RCC 7860 (cell line): ENCODE data around the gene SAP30BP.

Source experiments
- DNase-seq: peaks from one replicate; pipeline ENCODE4 v3.0.0-alpha.2; 2015; ENCODE audit warnings: low spot score
- FAIRE-seq: peaks from 2 replicates; lab custom pipeline; 2012; peaks lifted over from hg19 to GRCh38; lab: Jason Lieb, UNC

The SAP30BP gene

GRCh38 chr17:75666959-75667790 is at the start of gene SAP30BP, which contains the start of gene RECQL5:
SAP30BP (plus strand) TSS chr17:75667338; CDS start chr17:75667373, 35 bp downstream.
RECQL5 (minus strand) TSS chr17:75667154; CDS start chr17:75666557, 597 bp downstream.
- DNase-seq (peak; percentile 94), FAIRE-seq (peak; percentile 92)

- no peak for FAIRE-seq
Observed at GRCh38 chr17:75617675-75618074, 49.5 kb upstream of the SAP30BP start.

GRCh38 chr17:75619506-75620431 is 47.4 kb upstream of the SAP30BP start:
- DNase-seq (peak; percentile 5), FAIRE-seq (no peak)

More at GRCh38 chr17:75617675-75618074, 49.5 kb upstream of the SAP30BP start:
- no peak for DNase-seq

- no peak for FAIRE-seq
- no peak for DNase-seq
Observed at GRCh38 chr17:75621489-75621888, 45.6 kb upstream of the SAP30BP start.

GRCh38 chr17:75622076-75622475 is 45.1 kb upstream of the SAP30BP start:
- DNase-seq (no peak), FAIRE-seq (no peak)

- no peak for FAIRE-seq
- no peak for DNase-seq
Observed at GRCh38 chr17:75622771-75623273, 44.3 kb upstream of the SAP30BP start.

- DNase-seq, result no peak
- no peak for FAIRE-seq
Observed at GRCh38 chr17:75623386-75623785, 43.8 kb upstream of the SAP30BP start.

GRCh38 chr17:75624021-75624420 is 43.1 kb upstream of the SAP30BP start:
- DNase-seq (no peak), FAIRE-seq (no peak)

GRCh38 chr17:75624714-75625345 is 42.3 kb upstream of the SAP30BP start:
- FAIRE-seq (no peak), DNase-seq (no peak)

- FAIRE-seq (no peak), DNase-seq (no peak)
Observed at GRCh38 chr17:75625813-75626486, 41.2 kb upstream of the SAP30BP start.

GRCh38 chr17:75626496-75627038 is 40.6 kb upstream of the SAP30BP start:
- FAIRE-seq, result no peak
- no peak for DNase-seq

- FAIRE-seq, result no peak
- DNase-seq, result no peak
Observed at GRCh38 chr17:75627094-75627493, 40.0 kb upstream of the SAP30BP start.

- FAIRE-seq, result no peak
- no peak for DNase-seq
Observed at GRCh38 chr17:75628425-75628824, 38.7 kb upstream of the SAP30BP start.

- no peak for DNase-seq
- no peak for FAIRE-seq
Observed at GRCh38 chr17:75629157-75629556, 38.0 kb upstream of the SAP30BP start.

GRCh38 chr17:75630071-75630917 is 36.8 kb upstream of the SAP30BP start:
- FAIRE-seq, result no peak
- no peak for DNase-seq

- no peak for FAIRE-seq
- no peak for DNase-seq
Observed at GRCh38 chr17:75631353-75631752, 35.8 kb upstream of the SAP30BP start.

- FAIRE-seq (no peak), DNase-seq (no peak)
Observed at GRCh38 chr17:75632428-75632827, 34.7 kb upstream of the SAP30BP start.

- DNase-seq (peak; percentile 85), FAIRE-seq (peak; percentile 79)
Observed at GRCh38 chr17:75632863-75633485, 34.2 kb upstream of the SAP30BP start, which contains the start of gene SMIM5. SMIM5 (plus strand) TSS chr17:75633434; CDS start chr17:75640202, 6,768 bp downstream.
